GM23248 (cell line): ENCODE measurements around the gene PPP6R2.

ENCODE experiments used
- EZH2 ChIP-seq: fragments of 200-600 bp; sonication (generic); IDR thresholded peaks from 2 replicates; pipeline ENCODE4 v1.6.1; 2018; ENCODE audit warnings: antibody characterized with exemption, mild to moderate bottlenecking; ENCODE audit not compliant: insufficient read depth, poor library complexity, severe bottlenecking
- EZH2phosphoT487 ChIP-seq: fragments of 200-600 bp; sonication (generic); IDR thresholded peaks from 2 replicates; pipeline ENCODE4 v1.6.1; 2018; ENCODE audit warnings: antibody characterized with exemption, moderate library complexity, mild to moderate bottlenecking, low read depth; ENCODE audit not compliant: insufficient read depth

DNA sequence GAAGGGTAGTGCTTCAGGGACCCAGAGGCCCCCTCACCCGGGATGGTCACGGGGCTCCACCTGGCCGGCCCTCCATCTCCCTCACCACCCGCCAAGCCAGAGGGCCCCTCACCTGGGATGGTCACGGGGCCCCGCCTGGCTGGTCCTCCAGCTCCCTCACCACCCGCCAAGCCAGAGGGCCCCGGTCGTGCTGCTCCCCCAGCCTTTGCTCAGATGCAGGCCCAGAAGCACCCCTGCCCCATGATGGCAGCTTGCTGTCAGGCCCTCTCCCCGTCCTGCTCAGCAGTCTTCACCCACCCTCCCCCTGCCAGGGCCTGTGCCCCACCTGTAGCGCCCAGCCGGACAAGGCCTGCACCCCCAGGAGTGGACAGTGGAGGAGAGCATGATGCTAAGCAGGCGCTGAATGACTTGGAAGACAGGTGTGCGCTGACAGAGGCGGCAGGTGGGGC, 23.6 kb upstream of the PPP6R2 start:
- TF ChIP-seq EZH2 (no peak), EZH2phosphoT487 (no peak)
